ENCODE measurements around the gene CDH11.

CDH11 gene

DNA sequence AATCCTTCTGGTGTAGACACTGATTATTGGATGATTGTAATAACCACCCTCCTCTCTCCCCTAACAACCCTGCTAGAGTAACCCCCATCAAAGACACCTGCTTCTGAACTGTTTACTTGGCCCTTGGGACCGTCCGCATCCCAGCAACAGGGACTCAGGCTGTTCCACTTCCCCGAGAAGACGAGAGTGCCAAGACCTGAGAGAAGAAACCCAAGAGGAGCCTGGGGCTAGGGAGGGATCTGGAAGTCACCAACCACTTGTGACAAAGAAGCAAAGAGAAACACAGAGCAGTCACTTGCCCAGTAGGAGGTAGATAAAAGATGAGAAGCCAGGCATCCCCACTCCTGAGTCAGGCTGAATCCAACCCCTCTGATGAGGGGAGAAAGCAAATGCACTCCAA is 84.3 kb downstream of the CDH11 start:
- no peak overlapping the region for H3K4me2 ChIP-seq (ENCODE audit: low read depth, low read length, poor library complexity, severe bottlenecking)
- no peaks in the 10 kb centered on the region for H3K36me3 ChIP-seq (ENCODE audit: insufficient read depth, low read length)

DNA sequence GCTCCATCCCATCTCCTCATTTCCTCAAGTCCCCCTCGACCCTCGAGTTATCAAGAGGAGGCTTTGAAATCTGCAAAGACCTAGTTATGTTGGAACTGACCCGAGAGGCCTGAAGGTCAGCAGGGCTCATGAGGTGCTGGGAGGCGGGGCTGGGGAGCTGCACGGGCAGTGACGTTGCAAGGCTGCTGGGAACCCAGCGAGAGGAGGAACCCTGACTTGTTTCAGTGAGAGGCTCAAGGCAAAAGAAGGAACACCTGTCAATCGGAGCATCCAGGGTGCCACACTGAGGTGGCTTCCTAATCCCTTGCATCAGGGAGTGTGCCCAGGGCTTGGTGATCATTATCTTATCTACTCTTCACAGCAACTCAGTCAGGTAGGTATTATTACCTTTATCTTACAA is 86.9 kb downstream of the CDH11 start:
- Histone ChIP-seq H2AFZ (ENCODE audit: low read length) (no peak overlapping the region), H3K36me3 (ENCODE audit: insufficient read depth, low read length) (no peaks in the 10 kb centered on the region), H3F3A (ENCODE audit: low read depth) (no peaks in the 10 kb centered on the region), H3K4me1 (ENCODE audit: insufficient read depth, low read length, poor library complexity, severe bottlenecking) (no peaks in the 10 kb centered on the region), H4K20me1 (ENCODE audit: insufficient read depth, low read length, poor library complexity, severe bottlenecking) (no peaks in the 10 kb centered on the region), H3K9me2 (replicated peaks; ENCODE audit: low read depth, low read length) (no peaks in the 10 kb centered on the region), H3K27me3 (ENCODE audit: insufficient read depth, low read length, poor library complexity, severe bottlenecking) (no peaks in the 10 kb centered on the region), H3K4me2 (ENCODE audit: low read depth, low read length, poor library complexity, severe bottlenecking) (no peak overlapping the region), H3K9me3 (ENCODE audit: insufficient read depth, low read depth, low read length) (no peaks in the 10 kb centered on the region), H3K9ac (ENCODE audit: low read depth, low read length, poor library complexity, severe bottlenecking) (no peak overlapping the region), H3K79me2 (ENCODE audit: insufficient read depth, low read length) (no peaks in the 10 kb centered on the region), H3K4me3 (ENCODE audit: low read length, poor library complexity, severe bottlenecking) (no peak overlapping the region)
- TF ChIP-seq, protein P1, sequence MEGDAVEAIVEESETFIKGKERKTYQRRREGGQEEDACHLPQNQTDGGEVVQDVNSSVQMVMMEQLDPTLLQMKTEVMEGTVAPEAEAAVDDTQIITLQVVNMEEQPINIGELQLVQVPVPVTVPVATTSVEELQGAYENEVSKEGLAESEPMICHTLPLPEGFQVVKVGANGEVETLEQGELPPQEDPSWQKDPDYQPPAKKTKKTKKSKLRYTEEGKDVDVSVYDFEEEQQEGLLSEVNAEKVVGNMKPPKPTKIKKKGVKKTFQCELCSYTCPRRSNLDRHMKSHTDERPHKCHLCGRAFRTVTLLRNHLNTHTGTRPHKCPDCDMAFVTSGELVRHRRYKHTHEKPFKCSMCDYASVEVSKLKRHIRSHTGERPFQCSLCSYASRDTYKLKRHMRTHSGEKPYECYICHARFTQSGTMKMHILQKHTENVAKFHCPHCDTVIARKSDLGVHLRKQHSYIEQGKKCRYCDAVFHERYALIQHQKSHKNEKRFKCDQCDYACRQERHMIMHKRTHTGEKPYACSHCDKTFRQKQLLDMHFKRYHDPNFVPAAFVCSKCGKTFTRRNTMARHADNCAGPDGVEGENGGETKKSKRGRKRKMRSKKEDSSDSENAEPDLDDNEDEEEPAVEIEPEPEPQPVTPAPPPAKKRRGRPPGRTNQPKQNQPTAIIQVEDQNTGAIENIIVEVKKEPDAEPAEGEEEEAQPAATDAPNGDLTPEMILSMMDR (conservative IDR thresholded peaks at IDR 0.05; ENCODE audit: low read length): no peak
- no peak for TF ChIP-seq EZH2phosphoT487 (IDR thresholded peaks at IDR 0.05; ENCODE audit: borderline replicate concordance)

More for the DNA sequence above, 84.3 kb downstream of the CDH11 start:
- Histone ChIP-seq H3K27me3 (ENCODE audit: insufficient read depth, low read length, poor library complexity, severe bottlenecking) (no peaks in the 10 kb centered on the region), H3K9ac (ENCODE audit: low read depth, low read length, poor library complexity, severe bottlenecking) (no peak overlapping the region), H4K20me1 (ENCODE audit: insufficient read depth, low read length, poor library complexity, severe bottlenecking) (no peaks in the 10 kb centered on the region), H3K9me3 (ENCODE audit: insufficient read depth, low read depth, low read length) (no peaks in the 10 kb centered on the region), H3K4me1 (ENCODE audit: insufficient read depth, low read length, poor library complexity, severe bottlenecking) (no peaks in the 10 kb centered on the region), H3F3A (ENCODE audit: low read depth) (no peaks in the 10 kb centered on the region), H3K4me3 (ENCODE audit: low read length, poor library complexity, severe bottlenecking) (no peak overlapping the region), H2AFZ (ENCODE audit: low read length) (no peak overlapping the region), H3K79me2 (ENCODE audit: insufficient read depth, low read length) (no peaks in the 10 kb centered on the region), H3K9me2 (replicated peaks; ENCODE audit: low read depth, low read length) (no peaks in the 10 kb centered on the region)
- TF ChIP-seq, protein P1 (conservative IDR thresholded peaks at IDR 0.05; ENCODE audit: low read length): no peak
- no peak for TF ChIP-seq EZH2phosphoT487 (IDR thresholded peaks at IDR 0.05; ENCODE audit: borderline replicate concordance)

DNA sequence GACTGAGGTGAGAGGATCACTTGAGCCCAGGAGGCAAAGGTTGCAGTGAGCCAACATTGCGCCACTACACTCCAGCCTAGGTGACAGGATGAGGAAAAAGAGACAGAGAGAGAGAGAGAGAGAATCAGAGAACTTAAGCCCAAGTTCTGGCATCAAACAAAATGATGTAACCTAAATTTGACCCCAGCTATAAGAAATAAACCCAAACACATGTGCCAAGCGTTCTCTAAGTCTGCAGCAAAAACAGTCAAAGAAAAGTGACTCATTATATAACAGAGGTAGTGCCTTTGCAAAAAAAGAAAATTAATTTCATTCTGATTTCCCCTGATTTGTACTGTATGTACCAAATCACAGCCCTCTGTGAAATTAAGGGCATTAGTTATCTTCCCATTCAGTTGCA is 89.5 kb downstream of the CDH11 start:
- Histone ChIP-seq H2AFZ (ENCODE audit: low read length) (no peak overlapping the region), H3K4me3 (ENCODE audit: low read length, poor library complexity, severe bottlenecking) (no peak overlapping the region), H3K79me2 (ENCODE audit: insufficient read depth, low read length) (no peaks in the 10 kb centered on the region), H4K20me1 (ENCODE audit: insufficient read depth, low read length, poor library complexity, severe bottlenecking) (no peaks in the 10 kb centered on the region), H3F3A (ENCODE audit: low read depth) (no peaks in the 10 kb centered on the region), H3K9me3 (ENCODE audit: insufficient read depth, low read depth, low read length) (no peaks in the 10 kb centered on the region), H3K9me2 (replicated peaks; ENCODE audit: low read depth, low read length) (no peaks in the 10 kb centered on the region), H3K9ac (ENCODE audit: low read depth, low read length, poor library complexity, severe bottlenecking) (no peak overlapping the region), H3K27me3 (ENCODE audit: insufficient read depth, low read length, poor library complexity, severe bottlenecking) (no peaks in the 10 kb centered on the region), H3K4me1 (ENCODE audit: insufficient read depth, low read length, poor library complexity, severe bottlenecking) (no peaks in the 10 kb centered on the region), H3K4me2 (ENCODE audit: low read depth, low read length, poor library complexity, severe bottlenecking) (no peak overlapping the region), H3K36me3 (ENCODE audit: insufficient read depth, low read length) (no peaks in the 10 kb centered on the region)
- TF ChIP-seq, protein P1 (conservative IDR thresholded peaks at IDR 0.05; ENCODE audit: low read length): no peak
- no peak for TF ChIP-seq EZH2phosphoT487 (IDR thresholded peaks at IDR 0.05; ENCODE audit: borderline replicate concordance)

All from Loucy (cell line).